GM21381 (cell line): ENCODE measurements around the gene NCBP3.

ENCODE experiments used
- ATAC-seq: cut with Tn5 transposase; IDR thresholded peaks from one replicate; pipeline ENCODE4 v1.9.1; 2021; ENCODE audit warnings: mild to moderate bottlenecking, moderate library complexity; ENCODE audit not compliant: unreplicated experiment

The NCBP3 gene

GRCh38 chr17:3812771-3813170 lies 33.3 kb downstream of the NCBP3 start:
- no peak for ATAC-seq

- no peak for ATAC-seq
These were observed 33.8 kb downstream of the NCBP3 start for GRCh38 chr17:3812284-3812683.

GRCh38 chr17:3810019-3810418 lies 36.0 kb downstream of the NCBP3 start:
- ATAC-seq: no peak

- no peak for ATAC-seq
These were observed 36.9 kb downstream of the NCBP3 start for GRCh38 chr17:3809135-3809534.

GRCh38 chr17:3808701-3809100 lies 37.3 kb downstream of the NCBP3 start:
- no peak for ATAC-seq

- ATAC-seq: no peak
These were observed 40.5 kb downstream of the NCBP3 start for GRCh38 chr17:3805581-3805980.

GRCh38 chr17:3804503-3804931 lies 41.5 kb downstream of the NCBP3 start:
- peak; percentile 73 for ATAC-seq

GRCh38 chr17:3803308-3803640 lies 42.8 kb downstream of the NCBP3 start:
- ATAC-seq: no peak

- no peak for ATAC-seq
These were observed 43.4 kb downstream of the NCBP3 start for GRCh38 chr17:3802461-3803307.

GRCh38 chr17:3801792-3802191 lies 44.3 kb downstream of the NCBP3 start:
- no peak for ATAC-seq

GRCh38 chr17:3801347-3801746 lies 44.7 kb downstream of the NCBP3 start:
- no peak for ATAC-seq

GRCh38 chr17:3800362-3801271 lies 45.4 kb downstream of the NCBP3 start, which contains the start of gene ITGAE:
Gene ITGAE, minus strand, starts transcription at chr17:3801188. Its CDS starts 44 bp downstream, at chr17:3801144.
- ATAC-seq: no peak

- no peak for ATAC-seq
These were observed 46.7 kb downstream of the NCBP3 start for GRCh38 chr17:3799181-3799945.

- no peak for ATAC-seq
These were observed 47.5 kb downstream of the NCBP3 start for GRCh38 chr17:3798273-3799180.

- ATAC-seq: peak; percentile 22
These were observed 49.2 kb downstream of the NCBP3 start for GRCh38 chr17:3796822-3797170.

- peak; percentile 71 for ATAC-seq
These were observed 49.8 kb downstream of the NCBP3 start for GRCh38 chr17:3796110-3796821.

- ATAC-seq: no peak
These were observed 50.5 kb downstream of the NCBP3 start for GRCh38 chr17:3795390-3796102.

GRCh38 chr17:3794557-3795389 lies 51.3 kb downstream of the NCBP3 start:
- ATAC-seq: no peak
